Measurements from ENCODE around the gene LAMA4.

The LAMA4 gene

GRCh38 chr6:112086744-112087135, 167.6 kb downstream of the LAMA4 start:
- no peak overlapping the region for H2AFZ ChIP-seq (ENCODE audit: insufficient read depth, low read length, poor library complexity)
- H3K79me2 ChIP-seq (ENCODE audit: control insufficient read depth, insufficient read depth, low read length, poor library complexity) = no peaks in the 10 kb centered on the region
- peak in 1 of 2 donors; percentile 62 for DNase-seq
- H3K9ac ChIP-seq (ENCODE audit: low read length) = no peak overlapping the region
- peak overlapping the region; percentile 77 for H3K4me3 ChIP-seq (ENCODE audit: low read depth, low read length)
- H2BK5ac ChIP-seq (ENCODE audit: low read depth, low read length, poor library complexity) = no peak overlapping the region
- no peak overlapping the region for H2AK5ac ChIP-seq (ENCODE audit: low read length)
- H4K12ac ChIP-seq (ENCODE audit: low read depth, low read length) = no peak overlapping the region
- no peaks in the 10 kb centered on the region for H3K4me1 ChIP-seq (ENCODE audit: control insufficient read depth in 1 of 2, insufficient read depth in 2 of 2, low read length in 2 of 2)
- H3K23ac ChIP-seq (ENCODE audit: low read length) = no peak overlapping the region
- WGBS (ENCODE audit: extremely low coverage, insufficient coverage, insufficient read length) = no CpG with 5 or more reads among the region's 8 CpGs
- no peak overlapping the region for H2BK12ac ChIP-seq (ENCODE audit: low read length)
- H3K14ac ChIP-seq (ENCODE audit: low read length) = no peak overlapping the region
- H3K27me3 ChIP-seq (ENCODE audit: insufficient read depth, low read length) = no peaks in the 10 kb centered on the region
- no peak overlapping the region for H2BK120ac ChIP-seq (ENCODE audit: insufficient read depth, low read length, poor library complexity)
- H3K9me3 ChIP-seq (ENCODE audit: insufficient read depth, low read depth, low read length) = no peaks in the 10 kb centered on the region
- H3K4me2 ChIP-seq (ENCODE audit: low read length) = peak overlapping the region; percentile 62
- peak overlapping the region; percentile 56 for H4K8ac ChIP-seq (ENCODE audit: low read depth, low read length)
- H3K36me3 ChIP-seq (ENCODE audit: control insufficient read depth in 1 of 2, insufficient read depth in 2 of 2, low read length in 2 of 2) = no peaks in the 10 kb centered on the region
- H4K91ac ChIP-seq (ENCODE audit: low read depth, low read length) = no peak overlapping the region
- no peaks in the 10 kb centered on the region for H3K79me1 ChIP-seq (ENCODE audit: low read length)
- no peak overlapping the region for H3K4ac ChIP-seq (ENCODE audit: low read depth, low read length)
- H3K27ac ChIP-seq (ENCODE audit: low read depth, low read length) = no peak overlapping the region
- no peak overlapping the region for H3K18ac ChIP-seq (ENCODE audit: low read length)

- Histone ChIP-seq H3K36me3 (ENCODE audit: control insufficient read depth in 1 of 2, insufficient read depth in 2 of 2, low read length in 2 of 2) (no peaks in the 10 kb centered on the region), H2BK120ac (ENCODE audit: insufficient read depth, low read length, poor library complexity) (no peak overlapping the region), H3K4me1 (ENCODE audit: control insufficient read depth in 1 of 2, insufficient read depth in 2 of 2, low read length in 2 of 2) (no peaks in the 10 kb centered on the region), H3K4me2 (ENCODE audit: low read length) (no peak overlapping the region), H2BK5ac (ENCODE audit: low read depth, low read length, poor library complexity) (no peak overlapping the region), H3K27ac (ENCODE audit: low read depth, low read length) (no peak overlapping the region), H2BK12ac (ENCODE audit: low read length) (no peak overlapping the region), H3K4me3 (ENCODE audit: low read depth, low read length) (no peak overlapping the region), H3K23ac (ENCODE audit: low read length) (no peak overlapping the region), H4K91ac (ENCODE audit: low read depth, low read length) (no peak overlapping the region), H3K9ac (ENCODE audit: low read length) (no peak overlapping the region), H3K79me2 (ENCODE audit: control insufficient read depth, insufficient read depth, low read length, poor library complexity) (no peaks in the 10 kb centered on the region), H2AFZ (ENCODE audit: insufficient read depth, low read length, poor library complexity) (no peak overlapping the region), H3K9me3 (ENCODE audit: insufficient read depth, low read depth, low read length) (no peaks in the 10 kb centered on the region), H4K12ac (ENCODE audit: low read depth, low read length) (no peak overlapping the region), H3K27me3 (ENCODE audit: insufficient read depth, low read length) (no peaks in the 10 kb centered on the region), H3K14ac (ENCODE audit: low read length) (no peak overlapping the region), H3K79me1 (ENCODE audit: low read length) (no peaks in the 10 kb centered on the region), H3K18ac (ENCODE audit: low read length) (no peak overlapping the region), H3K4ac (ENCODE audit: low read depth, low read length) (no peak overlapping the region), H2AK5ac (ENCODE audit: low read length) (no peak overlapping the region), H4K8ac (ENCODE audit: low read depth, low read length) (no peak overlapping the region)
- no CpG with 5 or more reads among the region's 8 CpGs for WGBS (ENCODE audit: extremely low coverage, insufficient coverage, insufficient read length)
- no peak for DNase-seq
These were observed 168.9 kb downstream of the LAMA4 start for GRCh38 chr6:112085286-112086065.

GRCh38 chr6:112081569-112081968, 172.8 kb downstream of the LAMA4 start:
- no CpG with 5 or more reads among the region's 4 CpGs for WGBS (ENCODE audit: extremely low coverage, insufficient coverage, insufficient read length)
- Histone ChIP-seq H3K27ac (ENCODE audit: low read depth, low read length) (no peak overlapping the region), H2BK5ac (ENCODE audit: low read depth, low read length, poor library complexity) (no peak overlapping the region), H3K4me2 (ENCODE audit: low read length) (no peak overlapping the region), H2BK120ac (ENCODE audit: insufficient read depth, low read length, poor library complexity) (no peak overlapping the region), H3K14ac (ENCODE audit: low read length) (no peak overlapping the region), H3K79me2 (ENCODE audit: control insufficient read depth, insufficient read depth, low read length, poor library complexity) (no peaks in the 10 kb centered on the region), H2AK5ac (ENCODE audit: low read length) (no peak overlapping the region), H2AFZ (ENCODE audit: insufficient read depth, low read length, poor library complexity) (no peak overlapping the region), H4K91ac (ENCODE audit: low read depth, low read length) (no peak overlapping the region), H3K9ac (ENCODE audit: low read length) (no peak overlapping the region), H4K8ac (ENCODE audit: low read depth, low read length) (no peak overlapping the region), H3K79me1 (ENCODE audit: low read length) (no peaks in the 10 kb centered on the region), H3K23ac (ENCODE audit: low read length) (no peak overlapping the region), H4K12ac (ENCODE audit: low read depth, low read length) (no peak overlapping the region), H3K36me3 (ENCODE audit: control insufficient read depth in 1 of 2, insufficient read depth in 2 of 2, low read length in 2 of 2) (no peaks in the 10 kb centered on the region), H3K4me3 (ENCODE audit: low read depth, low read length) (no peak overlapping the region), H3K27me3 (ENCODE audit: insufficient read depth, low read length) (no peaks in the 10 kb centered on the region), H3K9me3 (ENCODE audit: insufficient read depth, low read depth, low read length) (no peaks in the 10 kb centered on the region), H3K4ac (ENCODE audit: low read depth, low read length) (no peak overlapping the region), H3K4me1 (ENCODE audit: control insufficient read depth in 1 of 2, insufficient read depth in 2 of 2, low read length in 2 of 2) (no peaks in the 10 kb centered on the region), H2BK12ac (ENCODE audit: low read length) (no peak overlapping the region), H3K18ac (ENCODE audit: low read length) (no peak overlapping the region)
- DNase-seq = no peak

- H3K4me2 ChIP-seq (ENCODE audit: low read length) = no peak overlapping the region
- no peak overlapping the region for H4K8ac ChIP-seq (ENCODE audit: low read depth, low read length)
- no peak overlapping the region for H3K14ac ChIP-seq (ENCODE audit: low read length)
- no peak overlapping the region for H3K4me3 ChIP-seq (ENCODE audit: low read depth, low read length)
- no peaks in the 10 kb centered on the region for H3K27me3 ChIP-seq (ENCODE audit: insufficient read depth, low read length)
- H3K18ac ChIP-seq (ENCODE audit: low read length) = no peak overlapping the region
- no peak overlapping the region for H2AK5ac ChIP-seq (ENCODE audit: low read length)
- H4K91ac ChIP-seq (ENCODE audit: low read depth, low read length) = no peak overlapping the region
- H2BK120ac ChIP-seq (ENCODE audit: insufficient read depth, low read length, poor library complexity) = no peak overlapping the region
- H3K79me1 ChIP-seq (ENCODE audit: low read length) = no peaks in the 10 kb centered on the region
- H3K27ac ChIP-seq (ENCODE audit: low read depth, low read length) = no peak overlapping the region
- no peak overlapping the region for H3K4ac ChIP-seq (ENCODE audit: low read depth, low read length)
- H2AFZ ChIP-seq (ENCODE audit: insufficient read depth, low read length, poor library complexity) = no peak overlapping the region
- H2BK12ac ChIP-seq (ENCODE audit: low read length) = no peak overlapping the region
- no peak overlapping the region for H3K23ac ChIP-seq (ENCODE audit: low read length)
- no peaks in the 10 kb centered on the region for H3K4me1 ChIP-seq (ENCODE audit: control insufficient read depth in 1 of 2, insufficient read depth in 2 of 2, low read length in 2 of 2)
- H3K36me3 ChIP-seq (ENCODE audit: control insufficient read depth in 1 of 2, insufficient read depth in 2 of 2, low read length in 2 of 2) = no peaks in the 10 kb centered on the region
- DNase-seq = peak; percentile 58 to 80
- H3K9ac ChIP-seq (ENCODE audit: low read length) = no peak overlapping the region
- H3K9me3 ChIP-seq (ENCODE audit: insufficient read depth, low read depth, low read length) = no peaks in the 10 kb centered on the region
- H3K79me2 ChIP-seq (ENCODE audit: control insufficient read depth, insufficient read depth, low read length, poor library complexity) = no peaks in the 10 kb centered on the region
- no peak overlapping the region for H2BK5ac ChIP-seq (ENCODE audit: low read depth, low read length, poor library complexity)
- H4K12ac ChIP-seq (ENCODE audit: low read depth, low read length) = no peak overlapping the region
- no CpG with 5 or more reads among the region's 3 CpGs for WGBS (ENCODE audit: extremely low coverage, insufficient coverage, insufficient read length)
These were observed 187.8 kb downstream of the LAMA4 start for GRCh38 chr6:112066606-112067005.
